Measurements from ENCODE around the gene LDB2.

LDB2 gene

DNA sequence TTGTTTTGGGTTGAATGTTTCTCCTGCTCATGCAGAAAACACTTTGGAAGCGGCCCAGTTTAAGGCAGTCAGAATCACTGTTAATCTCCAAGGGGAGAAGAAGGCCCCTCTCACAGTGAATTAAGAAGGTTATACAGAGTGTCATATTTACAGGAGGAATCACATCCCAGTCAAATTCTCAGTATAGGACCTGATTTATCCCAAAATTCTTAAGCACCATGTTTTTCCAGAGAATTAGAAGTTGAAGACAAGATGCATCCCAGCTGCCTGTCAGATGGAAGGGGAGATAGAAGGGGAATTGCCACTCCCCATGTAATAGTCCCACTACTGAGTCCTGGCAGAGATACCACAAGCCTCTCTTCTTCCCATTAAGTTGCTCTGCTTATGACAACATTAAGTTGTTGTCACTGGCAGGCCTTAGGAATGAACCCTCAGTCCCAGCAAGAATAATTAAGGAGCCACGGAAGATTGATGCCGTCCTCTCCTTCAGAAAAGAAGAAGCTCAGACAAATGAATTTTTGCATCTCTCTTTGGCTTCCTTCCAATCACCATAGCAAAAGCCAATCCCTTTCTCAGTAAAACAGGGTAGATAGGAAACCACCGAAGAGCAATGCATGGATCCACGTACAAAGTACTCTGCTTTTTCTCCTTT lies 138.4 kb downstream of the LDB2 start:
- H3K9me3 Mint-ChIP-seq = no peaks in the 10 kb centered on the region
- no peaks in the 10 kb centered on the region for H3K27me3 Mint-ChIP-seq (ENCODE audit: low read depth)
- H3K36me3 Mint-ChIP-seq (ENCODE audit: low read depth) = no peaks in the 10 kb centered on the region
- H3K4me1 Mint-ChIP-seq (ENCODE audit: low read depth) = no peaks in the 10 kb centered on the region
- H3K4me3 Mint-ChIP-seq = no peak overlapping the region
- H3K27ac Mint-ChIP-seq = no peak overlapping the region
- DNase-seq (ENCODE audit: low spot score) = no peak

DNA sequence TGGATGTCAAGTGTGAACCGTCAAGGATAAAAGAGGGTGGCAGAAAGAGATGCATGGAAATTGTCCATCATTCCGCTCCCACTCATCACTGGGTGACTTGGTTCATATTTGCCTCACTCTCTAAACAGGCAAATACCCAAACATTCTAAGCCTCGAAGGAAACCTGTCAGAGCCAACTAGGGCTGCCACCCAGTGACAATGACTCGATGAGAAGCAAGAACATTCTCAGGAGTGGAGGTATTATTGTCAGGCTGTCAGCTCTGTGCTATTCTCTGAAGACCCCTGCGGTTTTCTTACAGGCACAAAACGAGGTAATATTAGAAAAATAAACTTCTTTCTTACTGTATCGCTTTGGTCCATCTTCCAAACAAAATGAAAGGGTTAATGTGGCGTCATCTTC lies 139.6 kb downstream of the LDB2 start:
- no peaks in the 10 kb centered on the region for H3K36me3 Mint-ChIP-seq (ENCODE audit: low read depth)
- no peaks in the 10 kb centered on the region for H3K9me3 Mint-ChIP-seq
- no peaks in the 10 kb centered on the region for H3K4me1 Mint-ChIP-seq (ENCODE audit: low read depth)
- DNase-seq (ENCODE audit: low spot score) = no peak
- H3K4me3 Mint-ChIP-seq = no peak overlapping the region
- no peaks in the 10 kb centered on the region for H3K27me3 Mint-ChIP-seq (ENCODE audit: low read depth)
- no peak overlapping the region for H3K27ac Mint-ChIP-seq

DNA sequence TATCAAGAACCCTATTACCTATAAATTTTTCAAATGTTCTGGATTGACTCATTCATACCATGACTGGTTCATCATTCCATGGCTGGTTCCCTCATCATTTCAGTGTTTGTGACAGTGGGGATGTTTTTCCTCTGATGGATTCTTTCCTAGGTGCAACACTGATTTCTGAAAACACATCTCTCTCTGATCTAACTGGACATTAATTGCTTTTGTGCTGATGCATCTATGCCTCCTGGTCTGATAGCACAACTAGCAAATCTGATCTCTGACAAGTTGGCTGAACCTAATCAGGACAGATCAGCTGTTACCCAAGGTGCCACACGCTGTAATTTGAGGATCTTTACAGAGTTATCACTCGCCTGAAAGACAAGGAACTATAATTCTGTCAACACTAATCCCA lies 140.2 kb downstream of the LDB2 start:
- H3K36me3 Mint-ChIP-seq (ENCODE audit: low read depth) = no peaks in the 10 kb centered on the region

GRCh38 chr4:16757080-16757521 lies 141.3 kb downstream of the LDB2 start:
- DNase-seq (ENCODE audit: low spot score) = no peak
- H3K4me3 Mint-ChIP-seq = no peak overlapping the region
- no peak overlapping the region for H3K27ac Mint-ChIP-seq
- H3K4me1 Mint-ChIP-seq (ENCODE audit: low read depth) = no peaks in the 10 kb centered on the region
- no peaks in the 10 kb centered on the region for H3K27me3 Mint-ChIP-seq (ENCODE audit: low read depth)
- H3K9me3 Mint-ChIP-seq = no peaks in the 10 kb centered on the region
- no peaks in the 10 kb centered on the region for H3K36me3 Mint-ChIP-seq (ENCODE audit: low read depth)

More for the DNA sequence above, 140.2 kb downstream of the LDB2 start:
- Mint-ChIP-seq H3K27ac (no peak overlapping the region), H3K4me3 (no peak overlapping the region), H3K4me1 (ENCODE audit: low read depth) (no peaks in the 10 kb centered on the region), H3K27me3 (ENCODE audit: low read depth) (no peaks in the 10 kb centered on the region), H3K9me3 (no peaks in the 10 kb centered on the region)
- DNase-seq (ENCODE audit: low spot score) = no peak

DNA sequence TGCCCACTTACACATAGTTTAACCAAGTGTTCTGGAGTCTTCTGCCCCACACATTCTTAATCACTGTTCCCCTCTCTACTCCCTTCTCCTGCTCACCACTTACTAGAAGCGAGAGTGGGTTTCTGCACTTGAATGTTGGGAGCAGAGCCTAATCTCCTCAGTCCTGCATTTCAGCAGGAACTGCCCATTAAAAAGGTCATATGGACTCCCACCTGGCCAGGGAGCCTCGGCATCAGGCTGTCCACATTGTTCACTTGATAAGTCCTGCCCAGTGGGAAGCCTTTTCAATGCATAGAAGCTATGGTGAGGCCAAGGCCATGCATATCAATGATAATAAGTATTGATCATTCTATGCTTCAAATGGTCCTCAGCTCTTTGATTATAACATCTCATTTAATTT lies 144.3 kb downstream of the LDB2 start:
- Mint-ChIP-seq H3K27me3 (ENCODE audit: low read depth) (no peaks in the 10 kb centered on the region), H3K27ac (no peak overlapping the region), H3K4me3 (no peak overlapping the region), H3K36me3 (ENCODE audit: low read depth) (no peaks in the 10 kb centered on the region), H3K4me1 (ENCODE audit: low read depth) (no peaks in the 10 kb centered on the region), H3K9me3 (no peaks in the 10 kb centered on the region)
- DNase-seq (ENCODE audit: low spot score) = no peak

DNA sequence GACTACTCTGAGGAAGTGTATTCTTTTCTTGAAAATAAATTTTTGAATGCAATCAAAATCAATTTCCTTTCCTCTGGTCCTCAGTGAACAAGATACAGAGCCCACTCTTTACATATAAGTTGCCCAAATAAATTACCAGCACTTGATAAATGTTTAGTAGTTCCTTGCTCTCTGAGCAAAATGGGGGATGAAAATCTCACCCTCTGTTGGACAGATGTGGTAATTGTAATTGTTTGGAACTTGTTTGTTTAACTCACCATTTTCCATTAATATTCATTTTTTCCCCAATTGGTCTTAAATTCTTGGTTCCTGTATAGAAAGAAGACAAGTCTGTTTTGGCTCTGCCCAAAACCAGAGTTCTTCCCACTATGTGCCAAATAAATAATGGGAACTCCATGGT lies 146.3 kb downstream of the LDB2 start:
- DNase-seq (ENCODE audit: low spot score) = no peak
- Mint-ChIP-seq H3K4me1 (ENCODE audit: low read depth) (no peaks in the 10 kb centered on the region), H3K36me3 (ENCODE audit: low read depth) (no peaks in the 10 kb centered on the region), H3K9me3 (no peaks in the 10 kb centered on the region), H3K27ac (no peak overlapping the region), H3K27me3 (ENCODE audit: low read depth) (no peaks in the 10 kb centered on the region), H3K4me3 (no peak overlapping the region)

- no peak for DNase-seq (ENCODE audit: low spot score)
- H3K4me1 Mint-ChIP-seq (ENCODE audit: low read depth) = no peaks in the 10 kb centered on the region
- no peak overlapping the region for H3K27ac Mint-ChIP-seq
- H3K9me3 Mint-ChIP-seq = no peaks in the 10 kb centered on the region
- no peaks in the 10 kb centered on the region for H3K27me3 Mint-ChIP-seq (ENCODE audit: low read depth)
- no peak overlapping the region for H3K4me3 Mint-ChIP-seq
- H3K36me3 Mint-ChIP-seq (ENCODE audit: low read depth) = no peaks in the 10 kb centered on the region
Observed at GRCh38 chr4:16750882-16751642, 147.4 kb downstream of the LDB2 start.

DNA sequence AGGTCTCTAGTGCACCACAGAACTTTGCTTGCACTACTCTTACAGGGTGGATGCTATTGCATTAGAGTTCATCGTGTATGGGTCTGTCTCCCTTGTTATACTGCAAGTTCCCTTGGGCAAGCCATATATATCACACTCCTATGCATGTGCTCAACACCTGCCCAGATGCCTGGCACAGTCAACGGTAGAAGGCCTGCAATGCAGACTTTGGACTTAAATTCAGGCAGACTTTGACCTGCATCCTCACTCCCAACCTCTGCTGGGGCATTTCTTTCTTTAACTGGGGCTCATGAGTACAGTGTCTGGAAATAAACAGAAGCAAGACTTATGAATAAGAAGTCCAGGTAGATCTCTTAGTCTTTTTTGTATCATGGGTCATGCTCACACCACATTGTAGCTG lies 148.2 kb downstream of the LDB2 start:
- Mint-ChIP-seq H3K4me1 (ENCODE audit: low read depth) (no peaks in the 10 kb centered on the region), H3K27me3 (ENCODE audit: low read depth) (no peaks in the 10 kb centered on the region), H3K36me3 (ENCODE audit: low read depth) (no peaks in the 10 kb centered on the region), H3K27ac (no peak overlapping the region), H3K4me3 (no peak overlapping the region), H3K9me3 (no peaks in the 10 kb centered on the region)
- DNase-seq (ENCODE audit: low spot score) = no peak

DNA sequence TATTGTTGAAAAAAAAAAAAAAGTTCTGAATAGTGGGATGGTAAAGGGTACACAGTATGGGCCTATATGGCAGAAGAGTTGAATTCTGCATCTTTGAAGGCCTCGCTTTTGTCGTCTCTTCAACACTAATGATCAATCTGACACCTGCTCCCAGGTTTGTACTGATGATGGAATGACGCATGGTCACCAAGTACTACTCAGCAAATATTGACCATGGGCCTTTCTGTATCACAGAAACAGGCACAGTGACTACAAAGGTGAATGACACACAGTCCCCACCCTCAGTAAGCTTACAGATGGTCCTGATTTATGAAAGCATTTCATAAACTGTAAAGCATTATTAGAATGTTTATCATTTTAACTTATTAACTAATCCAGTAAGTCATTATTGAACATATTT lies 152.6 kb downstream of the LDB2 start:
- H3K9me3 Mint-ChIP-seq = no peaks in the 10 kb centered on the region
- H3K4me3 Mint-ChIP-seq = no peak overlapping the region

DNA sequence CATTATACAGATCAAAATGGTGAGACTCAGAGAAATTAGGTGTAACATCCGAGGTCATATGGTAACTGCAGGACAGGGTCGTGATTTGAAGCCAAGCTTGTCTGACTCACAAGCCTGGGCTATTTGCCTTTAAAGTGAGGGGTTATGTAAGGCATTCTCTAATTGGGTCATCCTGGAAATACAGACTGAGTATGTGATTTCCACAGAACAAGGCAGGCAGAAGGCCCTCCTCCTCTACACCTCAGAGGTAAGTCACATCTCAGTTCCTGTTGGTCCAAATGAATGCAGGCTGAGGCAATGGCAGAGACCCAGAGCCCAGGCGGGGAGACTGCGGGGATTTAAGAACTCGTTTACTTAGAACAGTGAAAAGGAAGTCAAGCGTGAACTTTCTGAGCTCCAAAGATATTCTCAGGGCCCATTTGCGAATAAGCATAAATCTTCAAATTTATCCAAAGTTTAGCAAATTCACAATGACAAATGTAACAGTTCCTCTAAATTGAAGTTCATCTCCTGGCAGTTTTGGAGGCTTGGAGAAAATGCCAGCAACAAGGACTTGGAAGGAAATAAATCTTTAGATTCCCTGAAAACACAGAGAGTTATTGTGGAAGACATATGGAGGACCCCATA lies 153.3 kb downstream of the LDB2 start:
- Mint-ChIP-seq H3K36me3 (ENCODE audit: low read depth) (no peaks in the 10 kb centered on the region), H3K4me3 (no peak overlapping the region), H3K4me1 (ENCODE audit: low read depth) (no peaks in the 10 kb centered on the region), H3K27me3 (ENCODE audit: low read depth) (no peaks in the 10 kb centered on the region), H3K9me3 (no peaks in the 10 kb centered on the region), H3K27ac (no peak overlapping the region)
- no peak for DNase-seq (ENCODE audit: low spot score)

More for the DNA sequence above, 152.6 kb downstream of the LDB2 start:
- no peaks in the 10 kb centered on the region for H3K4me1 Mint-ChIP-seq (ENCODE audit: low read depth)
- DNase-seq (ENCODE audit: low spot score) = no peak
- H3K27me3 Mint-ChIP-seq (ENCODE audit: low read depth) = no peaks in the 10 kb centered on the region
- H3K27ac Mint-ChIP-seq = no peak overlapping the region
- H3K36me3 Mint-ChIP-seq (ENCODE audit: low read depth) = no peaks in the 10 kb centered on the region

GRCh38 chr4:16741287-16741686 lies 157.2 kb downstream of the LDB2 start:
- no peak for DNase-seq (ENCODE audit: low spot score)
- Mint-ChIP-seq H3K36me3 (ENCODE audit: low read depth) (no peaks in the 10 kb centered on the region), H3K27me3 (ENCODE audit: low read depth) (no peaks in the 10 kb centered on the region), H3K4me3 (no peak overlapping the region), H3K4me1 (ENCODE audit: low read depth) (no peaks in the 10 kb centered on the region), H3K9me3 (no peaks in the 10 kb centered on the region), H3K27ac (no peak overlapping the region)

DNA sequence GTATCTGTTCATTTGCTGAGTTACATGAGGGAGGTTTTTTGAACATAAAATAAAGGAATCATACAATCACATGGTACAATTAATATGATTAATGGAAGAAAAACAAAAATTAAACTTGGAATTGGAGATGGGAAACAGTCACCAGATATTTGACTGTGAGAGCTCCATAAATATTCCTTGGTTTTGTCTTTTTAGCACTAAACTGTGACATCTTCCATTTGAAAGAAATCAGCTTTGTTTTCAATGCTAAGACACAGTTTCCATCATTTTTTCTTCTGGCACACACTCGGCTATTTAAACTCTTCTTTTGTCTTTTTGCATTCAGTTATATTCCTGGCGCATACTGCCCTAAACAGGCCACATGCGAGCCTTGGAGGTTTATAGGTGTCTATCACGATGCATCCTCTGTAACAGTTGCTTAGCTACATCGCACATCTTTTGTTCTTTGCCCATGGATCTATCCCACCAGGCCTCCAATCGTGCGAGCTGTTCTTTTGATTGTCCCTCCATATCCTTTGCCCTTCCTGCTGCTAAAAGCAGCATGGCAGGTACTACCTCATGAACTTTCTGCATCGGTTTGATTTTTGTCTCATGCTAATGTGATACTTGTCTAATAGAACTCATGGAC lies 158.3 kb downstream of the LDB2 start:
- no peaks in the 10 kb centered on the region for H3K9me3 Mint-ChIP-seq
- no peaks in the 10 kb centered on the region for H3K36me3 Mint-ChIP-seq (ENCODE audit: low read depth)
- H3K4me1 Mint-ChIP-seq (ENCODE audit: low read depth) = no peaks in the 10 kb centered on the region
- DNase-seq (ENCODE audit: low spot score) = no peak
- no peak overlapping the region for H3K4me3 Mint-ChIP-seq
- no peak overlapping the region for H3K27ac Mint-ChIP-seq
- no peaks in the 10 kb centered on the region for H3K27me3 Mint-ChIP-seq (ENCODE audit: low read depth)

- Mint-ChIP-seq H3K4me3 (no peak overlapping the region), H3K9me3 (no peaks in the 10 kb centered on the region), H3K36me3 (ENCODE audit: low read depth) (no peaks in the 10 kb centered on the region), H3K27ac (no peak overlapping the region), H3K27me3 (ENCODE audit: low read depth) (no peaks in the 10 kb centered on the region), H3K4me1 (ENCODE audit: low read depth) (no peaks in the 10 kb centered on the region)
- no peak for DNase-seq (ENCODE audit: low spot score)
Observed at GRCh38 chr4:16738558-16738957, 159.9 kb downstream of the LDB2 start.

DNA sequence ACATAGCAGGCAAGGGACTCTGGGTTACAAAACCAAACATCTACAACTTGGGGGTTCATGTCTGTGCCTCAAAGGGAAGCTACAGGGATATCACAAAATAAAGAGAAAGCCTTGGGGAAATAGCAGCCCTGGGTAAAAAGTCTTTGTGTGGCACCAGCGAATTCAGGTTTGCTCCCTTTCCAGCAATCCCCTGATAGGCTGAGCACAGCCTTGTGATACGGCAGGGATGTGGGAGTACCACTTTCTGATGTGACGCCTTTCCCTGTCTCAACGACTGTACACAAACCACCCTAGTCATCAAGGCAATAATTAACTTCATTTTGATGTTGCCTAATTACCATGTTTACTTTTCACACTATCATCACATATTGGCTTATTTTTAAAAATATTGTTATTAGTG lies 164.9 kb downstream of the LDB2 start:
- H3K27me3 Mint-ChIP-seq (ENCODE audit: low read depth) = no peaks in the 10 kb centered on the region
- no peaks in the 10 kb centered on the region for H3K4me1 Mint-ChIP-seq (ENCODE audit: low read depth)
- no peaks in the 10 kb centered on the region for H3K9me3 Mint-ChIP-seq
- no peak overlapping the region for H3K4me3 Mint-ChIP-seq
- no peaks in the 10 kb centered on the region for H3K36me3 Mint-ChIP-seq (ENCODE audit: low read depth)
- no peak overlapping the region for H3K27ac Mint-ChIP-seq
- no peak for DNase-seq (ENCODE audit: low spot score)

All from T-helper 2 cell treated with Interferon-gamma antibody and Interleukin-4, amounts not matched to agents 5 μg/mL and 100 μg/mL, for 36 hours (primary cell).